KOPT-K1 (cell line): ENCODE data around the gene PRM1.

Experiments used
- H3K27ac ChIP-seq: fragments of 200-600 bp; sonication (generic); 2 replicates; pipeline ENCODE4 v1.5.1; 2016; ENCODE audit warnings: antibody characterized with exemption, mild to moderate bottlenecking, low read depth, low read length; ENCODE audit not compliant: poor library complexity, severe bottlenecking
- H3K36me3 ChIP-seq: fragments of 200-600 bp; sonication (generic); 2 replicates; pipeline ENCODE4 v1.5.1; 2017; ENCODE audit warnings: antibody characterized with exemption, mild to moderate bottlenecking, low read length, moderate library complexity; ENCODE audit not compliant: insufficient read depth
- H3K9me3 ChIP-seq: fragments of 200-600 bp; sonication (generic); 2 replicates; pipeline ENCODE4 v1.5.1; 2017; ENCODE audit warnings: antibody characterized with exemption, low read length, mild to moderate bottlenecking; ENCODE audit not compliant: insufficient read depth, poor library complexity, severe bottlenecking

PRM1 gene

GRCh38 chr16:11250091-11250785 is 30.9 kb downstream of the PRM1 start:
- H3K36me3 ChIP-seq: peaks cover 72% of the 10 kb centered on the region
- H3K9me3 ChIP-seq: no peaks in the 10 kb centered on the region
- peak overlapping the region; percentile 92 for H3K27ac ChIP-seq

- Histone ChIP-seq H3K27ac (peak overlapping the region; percentile 44), H3K36me3 (peaks cover 64% of the 10 kb centered on the region), H3K9me3 (no peaks in the 10 kb centered on the region)
Measured at GRCh38 chr16:11249233-11250061, 31.7 kb downstream of the PRM1 start.

- Histone ChIP-seq H3K36me3 (peaks cover 51% of the 10 kb centered on the region), H3K9me3 (no peaks in the 10 kb centered on the region), H3K27ac (peak overlapping the region; percentile 44)
Measured at GRCh38 chr16:11248133-11248532, 33.0 kb downstream of the PRM1 start.

- Histone ChIP-seq H3K27ac (peak overlapping the region; percentile 99), H3K9me3 (no peaks in the 10 kb centered on the region), H3K36me3 (peaks cover 30% of the 10 kb centered on the region; the same call in 1 of the 2 replicates)
Measured at GRCh38 chr16:11245988-11246387, 35.1 kb downstream of the PRM1 start.

GRCh38 chr16:11245222-11245737 is 35.9 kb downstream of the PRM1 start:
- no peaks in the 10 kb centered on the region for H3K9me3 ChIP-seq
- H3K36me3 ChIP-seq: peaks cover 24% of the 10 kb centered on the region; the same call in 1 of the 2 replicates
- H3K27ac ChIP-seq: peak overlapping the region; percentile 99

- H3K27ac ChIP-seq: peak overlapping the region; percentile 99
- no peaks in the 10 kb centered on the region for H3K9me3 ChIP-seq
- 0 out of 2 replicates have a peak, but pooled peaks cover 1% of the 10 kb centered on the region for H3K36me3 ChIP-seq
Measured at GRCh38 chr16:11242658-11243057, 38.5 kb downstream of the PRM1 start.

GRCh38 chr16:11241480-11242204 is 39.5 kb downstream of the PRM1 start:
- Histone ChIP-seq H3K9me3 (no peaks in the 10 kb centered on the region), H3K27ac (peak overlapping the region; percentile 99), H3K36me3 (no peaks in the 10 kb centered on the region)

- Histone ChIP-seq H3K27ac (peak overlapping the region; percentile 99), H3K9me3 (no peaks in the 10 kb centered on the region), H3K36me3 (no peaks in the 10 kb centered on the region)
Measured at GRCh38 chr16:11240636-11241473, 40.3 kb downstream of the PRM1 start.

- Histone ChIP-seq H3K27ac (peak overlapping the region; percentile 99), H3K36me3 (no peaks in the 10 kb centered on the region)
Measured at GRCh38 chr16:11239644-11240632, 41.2 kb downstream of the PRM1 start.

GRCh38 chr16:11238272-11239202 is 42.6 kb downstream of the PRM1 start:
- no peaks in the 10 kb centered on the region for H3K36me3 ChIP-seq
- H3K27ac ChIP-seq: peak overlapping the region; percentile 99
- H3K9me3 ChIP-seq: no peaks in the 10 kb centered on the region

More at GRCh38 chr16:11239644-11240632, 41.2 kb downstream of the PRM1 start:
- no peaks in the 10 kb centered on the region for H3K9me3 ChIP-seq

GRCh38 chr16:11236461-11237254 is 44.5 kb downstream of the PRM1 start:
- Histone ChIP-seq H3K9me3 (no peaks in the 10 kb centered on the region), H3K27ac (peak overlapping the region; percentile 99), H3K36me3 (no peaks in the 10 kb centered on the region)

- Histone ChIP-seq H3K9me3 (no peaks in the 10 kb centered on the region), H3K27ac (peak overlapping the region; percentile 99), H3K36me3 (no peaks in the 10 kb centered on the region)
Measured at GRCh38 chr16:11235703-11235991, 45.5 kb downstream of the PRM1 start.
